ENCODE data around the gene KRTAP10-2.

Gene KRTAP10-2

GRCh38 chr21:44571296-44571695 lies 20.0 kb upstream of the KRTAP10-2 start:
- no peak for TF ChIP-seq FOXP2 (optimal IDR thresholded peaks at IDR 0.05; ENCODE audit: borderline replicate concordance, extremely low read depth, extremely low read length, insufficient read depth)
- TF ChIP-seq REST (IDR thresholded peaks at IDR 0.05; ENCODE audit: insufficient read depth in 1 of 2, low read depth in 2 of 2, low read length in 2 of 2): no peak
- TF ChIP-seq POLR2AphosphoS5 (IDR thresholded peaks at IDR 0.05; ENCODE audit: low read depth, low read length): no peak
- TF ChIP-seq SIN3A (IDR thresholded peaks at IDR 0.05; ENCODE audit: borderline replicate concordance, insufficient read depth, low read length): no peak
- TF ChIP-seq TAF1 (IDR thresholded peaks at IDR 0.05; ENCODE audit: borderline replicate concordance, insufficient read depth, low read length): no peak

GRCh38 chr21:44569861-44570517 lies 18.7 kb upstream of the KRTAP10-2 start:
- no peak for TF ChIP-seq REST (IDR thresholded peaks at IDR 0.05; ENCODE audit: insufficient read depth in 1 of 2, low read depth in 2 of 2, low read length in 2 of 2)
- TF ChIP-seq SIN3A (IDR thresholded peaks at IDR 0.05; ENCODE audit: borderline replicate concordance, insufficient read depth, low read length): no peak
- no peak for TF ChIP-seq FOXP2 (optimal IDR thresholded peaks at IDR 0.05; ENCODE audit: borderline replicate concordance, extremely low read depth, extremely low read length, insufficient read depth)
- no peak for TF ChIP-seq TAF1 (IDR thresholded peaks at IDR 0.05; ENCODE audit: borderline replicate concordance, insufficient read depth, low read length)
- TF ChIP-seq POLR2AphosphoS5 (IDR thresholded peaks at IDR 0.05; ENCODE audit: low read depth, low read length): no peak

- TF ChIP-seq SIN3A (IDR thresholded peaks at IDR 0.05; ENCODE audit: borderline replicate concordance, insufficient read depth, low read length): no peak
- TF ChIP-seq REST (IDR thresholded peaks at IDR 0.05; ENCODE audit: insufficient read depth in 1 of 2, low read depth in 2 of 2, low read length in 2 of 2): no peak
- TF ChIP-seq TAF1 (IDR thresholded peaks at IDR 0.05; ENCODE audit: borderline replicate concordance, insufficient read depth, low read length): no peak
- no peak for TF ChIP-seq FOXP2 (optimal IDR thresholded peaks at IDR 0.05; ENCODE audit: borderline replicate concordance, extremely low read depth, extremely low read length, insufficient read depth)
- no peak for TF ChIP-seq POLR2AphosphoS5 (IDR thresholded peaks at IDR 0.05; ENCODE audit: low read depth, low read length)
Measured at GRCh38 chr21:44568667-44569556, 17.6 kb upstream of the KRTAP10-2 start.

GRCh38 chr21:44568261-44568660 lies 17.0 kb upstream of the KRTAP10-2 start:
- TF ChIP-seq TAF1 (IDR thresholded peaks at IDR 0.05; ENCODE audit: borderline replicate concordance, insufficient read depth, low read length) (no peak), FOXP2 (optimal IDR thresholded peaks at IDR 0.05; ENCODE audit: borderline replicate concordance, extremely low read depth, extremely low read length, insufficient read depth) (no peak), SIN3A (IDR thresholded peaks at IDR 0.05; ENCODE audit: borderline replicate concordance, insufficient read depth, low read length) (no peak), POLR2AphosphoS5 (IDR thresholded peaks at IDR 0.05; ENCODE audit: low read depth, low read length) (no peak), REST (IDR thresholded peaks at IDR 0.05; ENCODE audit: insufficient read depth in 1 of 2, low read depth in 2 of 2, low read length in 2 of 2) (no peak)

Data from PFSK-1 (cell line).